NCI-H1048 (cell line): ENCODE measurements around the gene RPS6KA5.
"Not testable (repeated sequence)": the region's sequence is repeated elsewhere in the genome, so short reads cannot be mapped to it uniquely, and the experiment has no call there.

Experiments used
- DNase-seq: peaks from one replicate; lab custom pipeline; 2025; lab: John Stamatoyannopoulos, UW

The RPS6KA5 gene

DNA sequence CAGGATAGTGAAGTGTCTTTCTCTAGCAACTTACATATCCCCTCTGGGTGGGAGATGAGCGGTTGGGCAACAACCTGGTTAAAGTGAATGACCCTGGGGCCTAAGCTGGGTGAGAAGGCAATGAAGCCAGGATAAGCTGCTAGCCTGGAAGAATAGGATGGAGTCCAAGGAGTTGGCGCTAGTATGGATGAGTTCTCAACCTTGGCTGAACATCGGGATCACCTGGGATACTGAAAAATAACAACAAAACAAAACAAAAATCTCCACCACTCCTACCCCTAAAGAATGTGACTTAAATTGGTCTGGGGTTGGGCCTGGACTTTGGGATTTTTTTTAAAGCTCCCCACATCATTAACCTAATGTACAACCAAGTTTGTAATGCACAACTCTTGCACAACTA lies 4.8 kb upstream of the RPS6KA5 start:
- DNase-seq = no peak

DNA sequence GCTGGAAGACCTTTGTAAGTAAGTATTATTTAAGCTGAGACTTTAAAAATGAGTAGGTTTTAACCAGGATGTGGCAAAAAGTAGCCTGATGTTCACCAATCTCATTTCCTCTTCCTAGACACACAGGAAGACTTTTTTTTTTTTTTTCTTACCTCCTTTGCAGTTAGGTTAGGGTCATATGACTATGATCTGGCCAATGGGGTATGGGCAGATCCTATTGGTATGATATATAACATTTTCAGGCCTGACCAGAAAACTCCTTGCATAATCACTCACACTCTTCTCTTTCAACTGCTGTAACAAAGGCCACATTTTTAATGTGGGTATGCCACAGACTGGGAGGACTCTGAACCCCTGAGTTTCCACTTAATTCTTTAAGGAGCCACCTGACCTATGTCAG lies 2.7 kb upstream of the RPS6KA5 start:
- no peak for DNase-seq

DNA sequence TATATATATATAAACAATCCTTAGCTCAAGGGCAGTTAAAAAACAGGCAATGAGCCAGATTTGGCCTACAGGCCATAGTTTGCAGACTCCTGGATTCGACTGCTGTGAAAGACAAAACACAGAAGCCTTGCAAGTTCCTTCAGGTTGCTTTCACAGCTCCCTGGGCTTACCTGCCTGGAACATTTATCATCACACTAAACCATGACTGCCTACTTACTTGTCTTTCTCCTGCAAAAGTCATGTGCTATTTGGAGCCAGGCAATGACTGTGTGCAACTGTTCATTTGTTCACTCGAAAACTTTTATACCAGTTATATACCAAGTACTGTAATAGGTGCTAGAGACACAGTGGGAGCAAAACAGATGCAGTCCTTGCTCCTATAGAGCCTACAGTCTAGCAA lies 2.2 kb upstream of the RPS6KA5 start:
- DNase-seq = no peak

DNA sequence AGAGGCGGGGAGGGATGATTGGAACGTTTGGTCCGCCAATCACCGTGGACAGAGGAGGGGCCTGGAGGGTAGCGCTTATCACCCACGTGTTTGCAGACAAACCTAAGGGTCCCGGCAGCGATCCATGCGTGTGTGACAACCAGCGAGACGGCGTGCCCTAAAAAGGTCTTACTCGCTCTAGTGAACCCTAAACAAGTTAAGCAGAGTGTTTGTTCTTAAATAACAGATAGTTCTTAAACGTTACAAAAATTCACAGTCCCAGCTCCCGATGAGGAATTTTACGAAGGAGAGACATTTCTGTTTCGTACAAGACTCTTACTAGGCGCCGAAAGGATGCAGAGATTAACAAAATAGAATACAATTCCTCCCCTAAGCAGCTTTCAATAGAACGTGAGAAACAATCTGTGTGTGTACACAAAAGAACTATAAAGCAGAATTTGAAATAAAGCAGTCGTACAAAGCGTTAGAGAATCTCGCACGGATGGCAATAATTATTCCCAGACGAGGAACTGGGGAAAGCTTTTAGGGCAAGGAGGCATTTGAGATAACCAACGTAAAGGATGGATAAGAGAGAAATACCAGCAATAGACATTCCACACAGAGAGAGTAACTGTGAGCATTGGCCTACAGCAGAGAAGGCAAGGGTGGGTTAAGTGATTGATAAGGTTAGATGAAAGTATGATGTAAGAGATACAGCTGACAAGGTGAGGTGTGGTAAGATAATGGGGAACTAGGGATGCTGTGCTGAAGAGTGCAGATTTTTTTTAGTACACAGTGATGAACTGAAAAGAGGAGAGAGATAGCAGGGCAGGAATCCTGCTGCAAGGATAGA lies 831 bp upstream of the RPS6KA5 start:
- no peak for DNase-seq

DNA sequence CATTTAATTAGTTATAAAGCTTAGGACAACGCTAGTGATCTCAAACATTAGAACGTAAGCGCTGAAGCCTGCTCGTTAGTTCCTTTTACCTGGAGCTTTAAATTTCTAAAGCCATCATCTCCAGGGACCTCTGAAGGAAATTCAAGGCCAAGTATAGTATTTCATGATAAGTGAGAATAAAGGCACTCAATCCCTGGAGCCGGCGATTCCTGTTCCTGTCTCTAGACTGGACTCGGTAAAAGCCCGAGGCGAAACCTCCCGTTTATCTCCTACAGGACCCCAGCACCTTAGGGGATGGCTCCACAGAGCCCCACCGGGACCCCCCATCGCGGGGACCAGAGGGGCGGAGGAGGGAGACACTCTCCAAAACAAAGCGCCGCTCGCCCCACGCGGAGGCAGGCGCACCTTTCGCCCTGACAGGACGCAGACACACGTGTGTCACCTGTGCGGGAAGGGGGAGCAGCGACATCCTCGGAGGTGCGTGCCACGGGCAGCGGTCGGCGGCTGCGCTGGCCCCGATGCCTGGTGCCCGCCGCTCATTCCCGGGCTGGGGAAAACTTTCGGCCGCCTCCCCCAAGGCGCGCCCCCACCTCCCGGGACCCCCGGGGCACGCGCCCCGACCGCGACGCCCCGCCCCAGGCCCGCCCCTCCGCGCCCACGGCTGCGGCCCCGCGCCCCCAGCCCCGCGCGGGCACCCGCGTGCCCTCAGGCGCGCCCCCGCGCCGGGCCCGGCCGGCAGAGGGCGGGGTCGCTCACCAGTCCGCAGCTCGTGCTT lies 678 bp downstream of the RPS6KA5 start:
- DNase-seq = peak; percentile 44

DNA sequence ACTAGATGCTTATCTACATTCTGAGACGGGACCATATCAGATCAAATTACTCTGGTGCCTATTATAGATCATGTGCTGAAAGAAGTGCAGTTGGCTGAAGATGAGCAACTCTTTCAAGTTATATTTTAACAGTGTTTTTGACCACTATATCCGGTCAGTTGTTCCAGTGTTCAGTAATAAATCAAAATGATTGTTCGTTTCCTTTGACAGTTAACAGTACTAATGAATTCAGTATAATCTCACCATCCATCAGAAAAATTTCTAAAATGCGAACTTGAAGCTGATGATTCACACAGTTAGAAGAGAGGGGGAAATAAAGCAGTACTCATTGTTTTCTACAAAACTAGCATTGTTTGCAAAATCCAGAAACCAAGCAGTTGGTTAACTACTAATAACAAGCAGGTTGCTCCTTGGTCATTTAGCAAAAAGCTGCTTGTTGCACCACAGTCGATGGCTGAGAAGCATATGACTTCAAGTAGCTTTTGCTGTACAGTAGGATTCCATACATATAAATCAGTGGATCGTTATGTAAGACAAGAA lies 2.3 kb downstream of the RPS6KA5 start:
- DNase-seq = no peak

DNA sequence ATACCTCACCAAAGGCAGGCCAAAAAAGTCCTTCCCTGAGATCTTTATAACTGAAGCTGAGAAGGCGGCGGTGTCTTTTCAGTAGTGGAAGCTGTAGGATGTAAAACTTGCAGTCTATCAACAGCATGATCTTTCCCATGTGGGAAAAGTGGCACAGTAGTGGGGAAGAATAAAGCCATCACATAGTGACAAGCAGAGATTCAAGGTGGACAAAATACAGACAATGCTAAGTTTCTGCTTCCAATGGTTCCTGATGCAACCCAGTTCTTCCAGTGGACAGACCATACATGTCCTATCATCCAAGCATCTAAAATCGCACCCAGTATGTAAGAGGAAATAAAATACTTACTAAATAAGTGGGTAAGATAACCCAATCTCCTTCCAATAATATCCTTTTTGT lies 4.1 kb downstream of the RPS6KA5 start:
- DNase-seq = no peak

DNA sequence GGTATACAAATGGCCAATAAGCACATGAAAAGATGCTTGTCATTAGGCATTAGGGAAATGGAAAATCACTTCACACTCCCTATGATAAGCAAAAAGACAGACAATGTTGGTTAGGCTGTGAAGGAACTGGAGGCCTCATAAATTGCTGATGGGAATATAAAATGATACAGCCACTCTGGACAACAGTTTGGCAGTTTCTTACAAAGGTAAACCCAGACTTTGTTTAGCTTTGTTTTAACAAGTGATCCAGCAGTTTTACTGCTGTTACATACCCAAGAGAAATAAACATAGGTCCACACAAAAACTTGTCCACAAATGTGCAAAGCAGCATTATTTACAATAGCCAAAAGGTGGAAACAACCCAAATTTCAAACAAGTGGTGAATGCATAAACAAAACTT lies 5.4 kb downstream of the RPS6KA5 start:
- DNase-seq = no peak

DNA sequence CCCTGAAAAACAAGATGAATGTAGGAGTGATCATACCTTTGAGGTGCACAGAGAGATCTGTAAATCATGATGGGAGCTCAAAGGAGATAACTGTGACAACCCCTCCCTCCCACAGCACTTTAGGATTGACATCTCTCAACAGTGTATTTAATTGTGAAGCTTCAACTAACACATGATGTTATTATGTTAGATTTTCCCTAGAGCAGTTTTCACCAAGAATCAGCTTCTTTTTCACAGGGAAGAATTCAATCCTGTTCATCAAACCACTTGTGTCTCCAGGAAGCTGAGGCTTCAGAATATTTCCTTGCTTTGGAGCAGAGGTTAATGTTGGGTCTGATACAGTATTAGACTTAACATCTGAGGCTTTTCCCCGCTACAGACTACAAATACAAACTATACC lies 11.8 kb downstream of the RPS6KA5 start:
- DNase-seq = no peak

DNA sequence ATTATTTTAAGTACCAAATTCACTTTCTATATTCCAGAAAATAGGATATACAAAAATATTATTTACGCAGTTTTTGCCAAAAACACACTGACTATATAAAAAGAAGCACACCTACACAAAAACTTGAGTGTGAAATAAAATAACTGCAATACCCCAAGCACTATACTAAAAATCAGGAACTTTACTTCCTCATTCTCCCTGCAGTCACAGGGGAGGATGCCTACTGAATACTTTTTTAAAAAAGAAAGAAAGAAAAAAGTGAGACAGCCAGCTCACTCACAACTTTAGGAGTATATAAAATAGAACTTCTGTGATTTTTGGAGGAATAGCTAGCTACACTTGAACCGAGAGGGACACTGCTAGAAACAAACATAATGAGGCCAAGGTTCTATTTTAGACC lies 12.2 kb downstream of the RPS6KA5 start:
- no peak for DNase-seq

DNA sequence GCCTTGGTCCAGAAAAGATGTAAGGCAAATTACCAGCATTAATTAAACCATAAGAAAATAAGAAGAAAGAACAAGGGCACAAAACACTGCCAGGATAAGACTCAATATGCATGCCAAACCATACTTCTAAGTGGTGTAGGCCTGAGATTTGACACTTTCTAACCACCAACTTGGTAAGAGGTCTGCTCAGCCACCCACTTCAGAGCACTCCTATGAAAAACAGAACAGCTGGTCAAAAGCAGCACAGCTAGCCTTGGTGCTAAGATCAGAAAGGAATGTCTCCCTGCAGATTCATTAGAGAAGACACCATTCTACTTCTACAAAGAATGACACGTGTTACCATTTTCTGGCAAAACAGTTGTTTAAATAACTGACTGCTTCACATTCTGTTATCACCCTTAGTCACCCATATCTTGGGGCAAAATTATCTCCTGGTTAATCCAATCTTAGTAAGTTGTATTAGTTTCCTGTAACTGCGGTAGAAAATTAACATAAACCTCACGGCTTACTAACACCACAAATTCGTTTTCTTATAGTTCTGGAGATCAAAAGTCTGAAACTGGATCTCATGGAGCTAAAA lies 13.2 kb downstream of the RPS6KA5 start:
- DNase-seq = no peak

DNA sequence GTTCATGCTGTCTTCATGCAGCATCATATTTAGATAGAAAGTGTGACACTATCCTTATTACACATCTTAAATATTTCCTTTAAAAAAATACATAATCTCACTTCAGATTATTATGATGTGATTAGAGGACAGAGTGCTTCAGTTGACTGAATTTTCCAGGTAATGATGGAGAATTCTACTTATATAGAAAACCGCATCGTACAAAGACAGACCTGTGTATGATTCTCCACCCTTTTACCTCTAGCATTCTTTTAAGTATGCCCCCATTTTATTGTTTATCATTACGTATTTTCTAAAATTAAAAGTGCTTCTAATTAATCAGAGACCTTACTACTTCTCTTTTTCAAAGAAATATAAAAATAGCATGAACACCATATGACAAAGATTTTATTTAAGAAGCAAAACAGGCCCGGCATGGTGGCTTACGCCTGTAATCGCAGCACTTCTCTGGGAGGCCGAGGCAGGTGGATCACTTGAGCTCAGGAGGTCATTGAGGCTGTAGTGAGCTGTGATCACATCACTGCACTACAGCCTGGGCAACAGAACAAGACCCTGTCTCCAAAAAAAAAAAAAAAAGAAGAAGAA lies 13.9 kb downstream of the RPS6KA5 start:
- DNase-seq = no peak

DNA sequence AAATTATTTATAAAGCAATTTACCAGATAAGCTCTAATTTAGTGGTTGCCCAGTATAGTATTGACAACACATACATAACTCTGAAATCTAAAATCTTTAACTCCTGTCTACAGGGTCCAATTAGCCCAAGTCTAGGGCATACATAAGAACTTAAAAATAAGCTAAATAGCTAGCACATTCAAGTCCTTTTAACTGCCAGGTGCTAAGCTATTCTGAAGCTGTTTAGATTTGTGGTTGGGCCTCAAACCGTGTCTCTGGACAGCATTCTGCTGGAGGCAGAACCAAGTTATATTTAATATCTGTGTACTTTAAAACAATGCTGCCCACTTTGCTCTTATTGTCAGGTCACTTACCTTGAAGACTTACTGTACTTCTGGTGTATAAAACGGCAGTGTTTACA lies 19.0 kb downstream of the RPS6KA5 start:
- DNase-seq = no peak

DNA sequence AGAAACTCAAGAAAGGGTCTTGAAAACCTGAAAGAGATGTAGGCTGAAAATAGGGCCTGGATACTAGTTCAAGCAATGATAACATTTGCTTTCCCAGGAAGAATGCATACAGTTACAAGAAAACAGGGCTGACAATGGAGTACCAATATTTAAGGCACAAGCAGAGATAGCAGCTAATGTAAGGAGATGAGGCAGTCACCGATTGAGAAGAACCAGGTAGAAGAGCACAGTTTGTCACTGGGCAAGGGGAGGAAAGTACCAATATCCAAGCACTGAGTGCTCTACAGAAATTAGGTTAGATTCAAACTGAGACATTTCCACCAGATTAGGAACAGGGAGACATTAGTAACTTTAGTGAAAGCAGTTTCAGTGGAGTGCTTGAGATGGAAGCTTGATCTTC lies 19.9 kb downstream of the RPS6KA5 start:
- DNase-seq = no peak

DNA sequence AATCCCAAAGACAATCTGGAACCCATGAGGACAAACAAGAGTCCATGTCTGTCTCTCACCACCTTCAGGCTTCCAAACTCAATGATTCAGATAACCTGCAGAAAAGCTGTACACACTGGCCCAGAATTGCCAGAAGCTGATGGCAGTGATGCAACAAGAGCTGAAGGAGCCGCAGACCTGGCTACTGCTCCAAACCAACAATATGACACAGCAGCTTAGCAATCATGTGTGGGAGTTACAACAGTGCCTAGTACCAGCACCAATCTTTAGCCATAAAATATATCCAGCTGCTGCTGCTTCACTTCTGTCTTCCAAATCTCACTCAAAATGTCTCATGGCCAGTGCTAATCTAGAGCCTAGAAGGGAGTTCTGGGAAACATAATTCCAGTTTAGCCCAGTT lies 22.0 kb downstream of the RPS6KA5 start:
- no peak for DNase-seq

DNA sequence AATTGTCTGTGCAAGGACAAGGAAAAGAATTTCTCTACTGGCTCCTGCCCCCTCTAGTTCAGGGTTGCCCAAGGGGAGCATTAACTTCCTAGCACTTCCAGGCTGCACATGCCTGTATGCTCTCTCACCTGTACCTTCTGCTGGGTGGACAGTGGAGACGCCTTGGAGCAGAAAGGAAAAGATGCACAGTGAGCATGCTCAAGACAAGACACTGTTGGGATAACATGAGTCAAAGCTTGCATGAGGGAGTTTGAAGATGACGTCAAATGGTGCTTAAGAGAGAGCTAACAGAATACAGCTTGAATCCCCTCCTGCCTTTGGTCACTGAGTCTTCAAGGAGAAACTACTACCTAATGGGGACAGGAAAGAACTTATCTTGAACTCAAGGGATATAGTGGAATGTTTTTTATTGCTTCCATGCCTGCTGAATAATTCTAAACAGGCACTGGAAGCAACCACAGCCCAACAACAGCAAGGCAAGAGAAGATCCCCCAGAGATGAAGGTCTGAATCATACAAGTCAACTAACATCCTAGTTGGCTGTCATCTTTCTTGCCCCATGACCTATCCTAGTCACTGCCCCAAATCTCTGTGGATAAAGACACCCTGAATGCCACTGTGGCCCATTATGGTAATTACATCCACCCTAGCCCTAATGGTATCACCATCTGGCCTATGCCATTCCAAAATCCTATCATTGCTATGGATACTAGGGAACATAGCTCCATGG lies 23.5 kb downstream of the RPS6KA5 start:
- DNase-seq = no peak

DNA sequence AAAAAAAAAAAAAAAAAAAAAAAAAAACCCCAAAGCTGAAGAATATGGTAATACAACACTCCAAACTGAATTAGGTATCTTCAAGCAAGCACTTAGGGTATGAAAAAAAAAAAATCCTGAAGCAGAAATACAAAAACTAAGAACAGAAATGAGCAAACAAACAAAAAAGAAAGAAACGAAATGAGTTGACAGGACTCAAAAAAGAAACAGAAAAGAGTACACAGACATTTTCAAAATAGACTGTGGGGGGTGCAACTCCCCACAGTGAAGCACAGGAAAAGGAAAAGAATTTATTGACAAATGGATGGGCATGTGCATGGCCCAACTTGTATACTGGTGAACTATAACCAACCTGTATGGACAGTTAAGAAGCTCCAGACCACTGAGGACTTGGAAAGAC lies 24.6 kb downstream of the RPS6KA5 start:
- DNase-seq = no peak

DNA sequence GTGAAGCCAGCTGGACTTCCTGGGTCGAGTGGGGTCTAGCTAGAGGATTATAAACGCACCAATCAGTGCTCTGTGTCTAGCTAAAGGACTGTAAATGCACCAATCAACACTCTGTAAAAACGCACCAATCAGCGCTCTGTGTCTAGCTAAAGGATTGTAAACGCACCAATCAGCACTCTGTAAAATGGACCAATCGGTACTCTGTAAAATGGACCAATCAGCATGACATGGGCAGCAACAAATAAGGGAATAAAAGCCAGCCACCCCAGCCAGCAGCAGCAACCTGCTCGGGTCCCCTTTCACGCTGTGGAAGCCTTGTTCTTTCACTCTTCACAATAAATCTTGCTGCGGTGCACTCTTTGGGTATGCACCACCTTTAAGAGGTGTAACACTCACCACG lies 26.1 kb downstream of the RPS6KA5 start:
- DNase-seq = not testable (repeated sequence)

DNA sequence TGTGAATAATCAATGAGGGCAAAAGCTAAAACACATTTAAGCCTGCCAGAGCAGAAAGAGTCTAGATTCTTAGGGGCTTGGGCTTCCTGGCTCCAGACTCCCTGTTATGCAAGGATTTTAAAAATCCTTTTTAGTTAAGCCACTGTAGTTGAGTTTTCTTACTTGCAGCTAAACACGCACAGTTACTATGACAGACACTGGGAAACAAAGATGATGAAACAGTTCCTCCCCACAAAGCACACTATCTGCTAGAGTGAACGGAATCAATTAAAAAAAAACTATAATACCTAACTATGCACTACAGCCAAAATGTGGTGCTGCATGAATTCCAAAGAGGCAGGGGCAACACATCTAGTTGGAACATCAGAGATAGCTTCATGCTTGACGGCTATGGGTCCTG lies 28.2 kb downstream of the RPS6KA5 start:
- no peak for DNase-seq

DNA sequence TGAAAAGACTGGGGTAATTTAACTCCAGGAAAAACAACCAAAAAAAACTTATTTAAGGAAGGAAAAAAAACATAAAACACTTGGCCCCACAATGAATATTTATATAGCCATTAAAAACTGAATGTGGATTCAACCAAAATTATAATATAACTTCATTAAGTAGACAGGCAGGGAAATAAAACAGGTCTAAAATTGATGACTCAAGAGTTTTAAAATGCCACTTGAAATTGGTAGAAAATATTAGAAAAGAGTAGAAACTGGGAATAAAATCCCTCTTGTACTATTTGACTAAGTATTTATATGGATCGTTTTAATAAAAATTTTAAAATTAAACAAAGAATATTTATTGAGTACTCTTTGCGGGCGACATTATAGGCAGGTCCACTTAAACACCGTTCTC lies 28.8 kb downstream of the RPS6KA5 start:
- DNase-seq = no peak

DNA sequence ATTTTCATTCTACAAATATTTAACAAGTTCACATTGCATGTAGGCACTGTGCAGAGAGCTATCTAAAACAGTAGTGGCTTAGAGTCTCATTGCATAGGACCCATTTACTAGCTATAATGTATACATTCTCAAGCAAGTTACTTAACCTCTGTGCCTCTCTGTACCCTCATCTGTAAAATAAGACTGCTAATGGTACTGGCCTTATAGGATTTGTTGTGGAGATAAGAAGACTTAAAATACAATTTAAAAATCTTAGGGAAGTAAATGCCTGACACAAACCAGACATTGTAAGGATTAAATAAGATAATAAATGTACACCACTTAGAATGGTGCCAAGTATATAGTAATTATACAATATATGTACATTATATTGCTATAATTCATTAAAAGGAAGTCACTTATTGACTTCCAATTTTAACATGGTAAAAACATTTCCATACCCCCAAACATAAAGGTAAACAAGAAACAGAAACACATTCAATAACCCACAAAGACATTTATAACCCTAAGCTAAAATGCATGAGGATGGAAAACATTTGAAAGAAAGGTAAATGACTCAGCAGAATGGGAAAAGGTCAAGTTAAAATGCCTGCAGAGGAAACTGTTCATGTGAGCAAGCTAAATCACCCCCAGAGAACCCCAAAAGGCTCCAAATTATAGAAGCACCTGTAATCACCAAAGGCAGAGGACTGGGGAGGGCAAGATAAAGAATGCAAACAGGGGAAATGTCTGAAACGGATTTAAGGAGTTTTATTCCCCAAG lies 30.8 kb downstream of the RPS6KA5 start:
- no peak for DNase-seq
